ENCODE data around the gene HS6ST2.

DNA sequence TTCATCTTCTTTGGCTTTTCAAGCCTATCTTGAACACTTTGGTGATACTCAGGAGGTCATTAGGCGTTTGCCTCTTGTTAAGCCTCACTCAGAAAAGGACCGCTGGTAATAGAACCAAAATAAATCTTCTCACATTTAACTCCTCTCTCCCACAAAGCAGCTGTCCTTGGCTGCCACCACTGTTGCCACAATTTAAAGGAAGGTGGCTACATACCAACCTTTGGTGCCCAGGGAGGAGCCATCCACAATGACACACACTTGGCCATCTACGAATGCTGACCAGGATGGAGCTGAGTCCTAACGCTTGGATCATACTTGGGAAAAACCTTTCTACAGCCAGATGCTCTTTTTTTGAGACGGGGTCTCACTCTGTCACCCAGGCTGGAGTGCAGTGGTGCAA is 210.2 kb downstream of the HS6ST2 start:
- no peak for TF ChIP-seq CTCF (IDR thresholded peaks at IDR 0.05; ENCODE audit: borderline replicate concordance, extremely low read depth, low read length, poor library complexity, severe bottlenecking)
- TF ChIP-seq EZH2 (IDR thresholded peaks at IDR 0.05; ENCODE audit: borderline replicate concordance, low read depth, low read length, severe bottlenecking), result no peak
